NCI-H345 (cell line): Measurements from ENCODE around the gene EDEM1.

Source experiments
- DNase-seq: peaks from one replicate; lab custom pipeline; 2025; lab: John Stamatoyannopoulos, UW

EDEM1 gene

DNA sequence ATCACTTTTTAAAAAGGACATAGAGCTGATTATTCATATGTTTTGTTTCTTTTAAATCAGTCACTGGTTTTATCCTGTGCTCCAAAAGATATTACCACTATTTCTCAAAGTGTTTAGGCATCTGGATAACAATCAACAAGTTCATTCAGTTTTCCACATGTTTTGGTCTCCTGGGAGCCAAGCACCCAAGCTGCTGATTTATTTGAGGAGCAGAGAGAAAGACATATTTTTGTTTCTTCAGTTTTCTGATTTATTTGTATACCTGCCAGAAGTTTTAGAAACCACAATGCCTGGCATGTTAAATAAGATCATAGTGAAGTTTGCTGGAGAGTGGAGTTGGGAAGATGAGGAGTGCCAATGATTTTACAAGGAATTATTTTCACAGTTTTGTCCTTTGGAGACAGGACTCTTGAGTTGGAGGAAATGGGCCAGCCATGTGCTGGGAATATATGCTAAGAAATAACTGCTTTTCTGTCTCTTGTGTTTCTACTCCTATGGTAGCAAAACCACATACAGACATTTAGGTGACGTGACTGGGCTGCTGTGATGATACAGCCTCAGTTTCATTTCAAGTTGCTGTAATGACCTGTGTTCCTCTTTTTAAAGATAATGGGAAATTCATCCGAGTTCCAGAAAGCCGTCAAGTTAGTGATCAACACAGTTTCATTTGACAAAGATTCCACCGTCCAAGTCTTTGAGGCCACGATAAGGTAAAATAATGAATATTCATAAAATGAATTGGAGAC, 11.7 kb downstream of the EDEM1 start:
- DNase-seq = no peak

DNA sequence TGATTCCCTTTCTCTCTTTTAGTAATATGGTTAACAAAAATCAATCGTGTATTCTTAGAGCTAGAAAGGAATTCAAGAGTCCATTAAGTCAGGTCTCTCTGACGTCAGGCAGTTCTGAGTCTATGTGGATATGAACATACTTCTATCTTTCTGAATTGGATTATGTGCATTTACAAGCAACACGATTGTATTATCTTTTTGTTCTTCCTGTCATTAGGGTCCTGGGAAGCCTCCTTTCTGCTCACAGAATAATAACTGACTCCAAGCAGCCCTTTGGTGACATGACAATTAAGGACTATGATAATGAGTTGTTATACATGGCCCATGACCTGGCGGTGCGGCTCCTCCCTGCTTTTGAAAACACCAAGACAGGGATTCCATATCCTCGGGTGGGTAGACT, 14.0 kb downstream of the EDEM1 start:
- DNase-seq = no peak

DNA sequence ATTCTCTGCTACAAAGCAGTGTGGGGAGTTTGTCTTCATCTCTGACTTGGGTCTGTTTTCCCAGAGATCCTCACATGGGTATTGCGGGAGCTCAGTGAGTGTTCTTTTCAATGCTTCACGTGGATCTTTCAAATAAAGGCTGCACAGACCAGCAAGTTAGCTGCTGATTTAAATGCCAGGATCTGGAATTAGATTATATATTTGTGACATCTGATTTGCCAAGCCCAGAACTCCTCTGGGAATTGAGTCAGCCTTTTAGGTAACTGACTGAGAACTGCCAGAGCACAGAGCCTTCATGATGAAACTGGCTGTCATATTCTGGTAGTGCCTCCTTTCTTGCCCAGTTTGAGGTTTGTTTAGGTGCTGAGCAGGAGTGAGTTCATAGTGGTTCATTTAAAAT, 14.7 kb downstream of the EDEM1 start:
- DNase-seq = no peak

DNA sequence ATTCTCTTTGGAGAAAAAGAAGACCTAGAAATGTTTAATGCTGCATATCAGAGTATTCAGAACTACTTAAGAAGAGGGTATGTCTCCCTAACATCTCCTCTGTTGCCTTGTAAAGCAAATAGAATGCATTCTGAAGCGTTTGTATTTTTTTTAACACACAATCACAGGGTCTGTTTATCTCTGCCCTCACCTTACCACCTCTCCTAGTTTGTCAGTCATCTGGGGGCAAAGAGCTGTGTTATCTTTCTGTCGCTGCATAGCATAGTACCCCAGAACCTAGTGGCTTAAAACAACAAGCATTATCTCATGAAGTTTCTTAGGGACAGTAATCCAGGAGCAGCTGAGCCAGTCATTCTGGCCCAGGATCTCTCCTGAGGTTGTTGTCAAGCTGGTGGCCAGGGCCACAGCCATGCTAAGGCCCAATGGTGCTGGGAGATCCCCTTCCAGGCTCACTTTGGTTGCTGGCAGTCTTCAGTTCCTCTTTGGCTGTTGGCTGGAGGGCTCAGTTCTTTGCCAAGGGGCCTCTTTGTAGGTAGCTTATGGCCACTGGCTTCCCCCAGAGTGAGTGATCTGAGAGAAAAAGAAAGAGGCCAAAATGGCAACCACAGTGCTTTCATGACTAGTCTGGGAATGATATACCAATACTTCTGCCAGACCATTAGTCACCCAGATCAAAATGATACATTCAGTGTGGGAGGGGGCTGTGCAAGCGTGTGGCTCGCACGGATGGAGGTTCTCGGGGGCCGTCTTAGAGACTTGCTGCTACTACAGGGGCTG, 17.8 kb downstream of the EDEM1 start:
- no peak for DNase-seq

DNA sequence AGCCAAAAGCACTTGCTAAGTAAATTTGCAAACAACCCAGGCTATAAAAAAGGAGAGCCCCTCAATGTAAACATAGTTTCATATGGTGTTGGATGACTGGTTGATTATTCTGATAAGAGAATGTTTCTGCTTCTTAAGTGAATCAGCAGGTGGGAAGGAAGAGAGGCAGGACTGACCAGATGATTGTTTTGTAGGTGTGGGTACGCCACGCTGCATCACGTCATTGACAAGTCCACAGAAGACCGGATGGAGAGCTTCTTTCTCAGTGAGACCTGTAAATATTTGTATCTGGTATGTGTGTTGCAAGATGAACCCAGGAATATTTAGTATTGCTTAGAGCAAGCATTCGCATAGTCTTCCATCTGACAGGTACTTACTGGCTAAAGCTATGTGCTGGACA, 23.4 kb downstream of the EDEM1 start:
- DNase-seq = no peak

DNA sequence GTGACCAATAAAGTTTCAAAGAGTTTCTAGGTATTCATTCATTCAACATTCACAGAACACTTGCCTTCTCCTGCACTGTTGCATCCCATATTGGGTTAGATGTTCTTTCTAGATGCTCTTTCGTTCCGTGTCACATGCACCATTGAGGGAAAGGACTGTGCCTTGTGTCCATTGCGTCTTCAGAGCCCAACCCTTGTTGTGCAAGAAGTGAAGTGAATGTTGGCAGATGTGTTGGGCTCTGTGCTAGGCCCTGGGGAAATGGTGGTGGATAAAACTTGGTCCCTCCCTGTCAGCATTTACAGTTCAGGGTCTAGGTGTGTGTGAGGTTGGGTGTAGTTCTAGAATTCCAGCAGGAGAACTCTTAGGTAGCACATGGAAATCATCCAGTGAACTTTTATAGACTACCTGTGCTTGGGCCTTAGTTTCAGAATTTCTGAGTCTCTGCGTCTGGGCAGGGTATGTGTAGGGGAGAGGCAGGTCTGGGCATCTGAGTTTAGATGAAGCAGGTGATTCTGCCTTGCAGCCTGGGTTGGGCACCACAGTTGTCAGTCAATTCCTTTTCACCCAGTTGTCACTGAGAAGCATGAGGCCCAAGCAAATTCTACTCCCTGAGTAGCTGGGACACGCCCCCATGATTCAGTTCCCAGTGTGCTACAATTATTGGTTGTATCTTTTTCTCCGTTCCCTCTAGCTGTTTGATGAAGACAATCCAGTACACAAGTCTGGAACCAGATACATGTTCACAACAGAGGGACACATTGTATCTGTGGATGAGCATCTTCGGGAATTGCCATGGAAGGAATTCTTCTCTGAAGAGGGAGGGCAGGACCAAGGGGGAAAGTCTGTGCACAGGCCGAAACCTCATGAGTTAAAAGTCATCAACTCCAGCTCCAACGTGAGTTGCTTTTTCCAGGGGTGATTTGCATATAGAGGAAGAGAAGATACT, 25.4 kb downstream of the EDEM1 start:
- no peak for DNase-seq

DNA sequence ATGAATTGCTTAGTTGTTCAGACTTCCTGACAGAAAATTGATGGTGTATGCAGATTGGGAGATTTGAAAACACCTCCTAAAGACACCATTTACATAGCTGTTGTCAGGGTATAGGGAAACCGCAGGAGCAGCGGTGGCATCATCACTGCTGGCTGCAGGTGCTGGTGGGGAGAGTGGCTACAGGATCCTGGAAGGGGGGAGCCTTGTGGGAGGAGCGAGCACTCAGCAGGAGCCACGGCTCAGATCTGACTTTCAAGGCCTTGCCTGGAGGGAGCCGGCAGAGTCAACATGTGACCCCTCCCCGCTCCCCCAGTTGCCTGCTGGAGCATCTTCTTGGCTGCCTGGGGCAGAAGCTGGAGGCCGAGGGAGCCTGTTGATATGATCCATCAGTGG, 26.1 kb downstream of the EDEM1 start:
- no peak for DNase-seq

DNA sequence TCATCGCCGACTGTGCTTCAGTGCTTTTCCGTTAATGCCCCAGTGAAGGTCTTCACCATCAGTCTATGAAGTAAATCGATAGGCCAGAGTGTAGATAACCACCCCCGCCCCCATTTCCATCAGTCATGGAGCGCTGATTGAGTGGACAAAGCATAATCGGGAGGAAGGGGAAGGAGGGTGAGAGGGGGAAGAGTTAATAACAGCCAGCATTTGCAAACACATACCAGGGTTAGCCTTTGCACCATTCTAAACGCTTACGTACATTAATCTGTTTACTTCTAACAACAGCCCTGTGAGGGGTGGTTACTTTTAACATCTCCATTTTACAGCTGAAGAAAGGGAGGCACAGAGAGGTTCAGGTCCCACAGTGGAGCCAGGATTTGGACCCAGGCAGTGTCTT, 26.8 kb downstream of the EDEM1 start:
- DNase-seq = no peak

DNA sequence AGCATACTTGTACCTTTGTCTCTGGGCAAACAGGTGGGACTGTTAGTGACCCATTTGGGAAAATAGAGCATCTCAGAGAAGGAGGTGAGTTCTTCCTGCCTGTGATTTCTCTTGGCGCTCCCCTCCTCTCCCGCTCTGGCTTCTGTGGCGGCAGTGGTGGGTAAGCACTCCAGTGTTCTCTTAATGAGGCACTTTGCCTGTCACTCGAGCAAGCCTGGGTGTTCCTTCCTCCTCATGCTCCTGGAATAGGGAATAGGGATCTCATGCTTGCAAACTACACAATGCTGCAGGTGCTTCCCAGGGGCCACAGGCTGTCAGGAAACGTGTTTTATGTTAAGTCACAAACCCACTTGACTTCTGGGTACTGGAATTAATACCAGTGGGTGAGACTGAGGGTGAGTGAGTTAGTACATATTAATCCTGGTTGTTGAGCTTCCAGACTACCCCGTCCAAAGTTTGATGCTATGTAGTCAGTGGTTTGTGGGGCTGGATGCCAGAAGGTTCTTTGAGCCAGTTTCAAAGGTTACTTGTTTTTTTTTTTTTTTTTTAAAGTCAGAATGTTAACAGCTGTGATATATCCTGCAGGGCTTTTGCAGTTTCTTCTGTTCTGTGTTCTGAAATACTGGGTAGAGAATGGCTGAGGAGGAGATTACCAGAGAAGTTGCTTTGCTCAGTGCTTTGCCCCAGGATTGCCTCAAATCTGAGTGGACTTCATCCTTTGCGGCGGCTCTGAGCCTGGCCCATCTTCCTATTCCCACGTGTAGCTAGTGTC, 30.5 kb downstream of the EDEM1 start:
- DNase-seq = no peak

DNA sequence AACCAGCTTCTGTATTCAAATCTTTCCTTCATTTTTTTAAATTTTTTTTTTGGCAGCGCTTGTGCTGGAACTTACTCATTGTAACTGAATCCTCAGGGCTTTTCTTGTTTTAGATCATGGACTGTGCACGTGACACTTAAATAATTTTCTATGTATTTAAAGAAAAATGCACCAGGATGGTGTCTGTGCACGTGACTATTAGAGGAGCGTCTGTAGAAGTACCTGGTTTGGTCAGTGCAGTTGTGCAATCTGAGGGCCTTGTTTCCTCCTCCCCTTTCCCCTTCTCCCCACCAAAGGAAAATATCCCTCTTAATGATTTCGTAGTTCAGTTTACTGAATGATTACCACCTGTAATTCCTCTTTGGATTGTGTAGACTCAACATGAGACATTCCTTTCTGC, 31.3 kb downstream of the EDEM1 start:
- DNase-seq = no peak

DNA sequence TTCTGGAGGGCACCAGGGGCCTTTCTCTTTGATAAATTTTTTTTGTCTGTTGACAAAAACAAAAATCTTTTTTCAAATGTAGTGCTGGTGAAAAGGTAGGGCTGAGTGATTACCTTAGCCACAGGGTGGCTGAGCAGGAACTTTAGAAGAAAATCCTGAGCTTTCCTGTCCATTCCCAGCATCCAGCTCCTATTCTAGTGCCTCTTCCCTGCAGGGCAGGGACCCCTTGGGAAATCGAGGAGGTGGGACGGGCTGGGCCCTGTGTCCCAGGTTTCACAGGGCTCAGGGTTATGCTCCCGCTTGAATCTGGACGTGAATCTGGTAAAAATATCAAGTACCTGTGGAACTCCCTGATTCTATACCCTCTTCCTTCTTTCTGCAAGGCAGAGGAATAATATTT, 31.7 kb downstream of the EDEM1 start:
- no peak for DNase-seq

DNA sequence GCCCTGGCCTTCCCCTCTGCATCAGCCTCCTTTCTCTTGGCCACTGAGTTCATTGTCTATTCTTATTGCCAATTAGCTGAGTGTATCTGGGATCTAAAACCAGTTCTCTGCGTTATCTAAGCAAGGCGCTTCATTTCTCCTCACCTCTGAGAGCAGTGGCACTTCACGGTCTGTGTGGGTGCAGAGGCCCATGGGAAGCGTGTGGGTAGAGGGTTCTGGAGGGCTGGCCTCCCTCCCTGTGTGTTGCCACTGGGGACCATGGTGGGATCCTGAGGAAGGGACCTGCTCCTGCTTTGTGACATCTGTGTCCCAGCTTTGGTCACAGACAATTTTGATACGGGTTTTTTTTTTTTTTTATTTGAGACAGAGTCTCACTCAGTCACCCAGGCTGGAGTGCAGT, 32.7 kb downstream of the EDEM1 start:
- DNase-seq = no peak

DNA sequence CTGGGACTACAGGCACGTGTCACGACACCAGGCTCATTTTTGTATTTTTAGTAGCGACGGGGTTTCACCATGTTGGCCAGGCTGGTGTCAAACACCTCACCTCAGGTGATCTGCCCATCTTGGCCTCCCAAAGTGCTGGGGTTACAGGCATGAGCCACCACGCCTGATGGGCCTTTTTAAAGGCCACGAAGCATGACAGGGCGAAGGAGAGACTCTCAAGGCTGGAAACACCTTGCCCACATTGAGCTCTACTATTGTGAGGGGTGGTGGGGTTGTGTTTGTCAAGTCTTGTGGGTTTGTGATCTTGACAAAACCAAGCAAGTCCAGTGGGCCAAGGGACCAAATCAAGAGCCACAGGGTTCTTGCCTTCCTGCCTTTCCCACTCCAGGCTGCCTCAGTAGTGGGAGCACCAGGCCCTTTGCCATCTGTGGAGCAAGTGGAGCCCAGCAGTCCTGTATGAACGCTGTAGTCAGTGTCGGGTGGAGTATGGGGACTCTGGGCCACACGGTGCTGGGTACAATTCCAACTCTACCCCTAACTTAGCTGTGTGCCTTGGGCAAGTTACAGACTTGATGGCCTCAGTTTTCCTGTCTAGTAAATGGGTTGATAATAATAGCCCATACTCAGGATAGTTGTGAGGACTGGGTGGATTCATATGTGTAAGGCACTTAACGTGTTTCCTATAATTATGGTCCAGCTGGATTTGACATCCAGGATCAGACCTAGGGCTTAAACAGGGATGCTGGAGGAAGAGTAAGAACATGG, 33.3 kb downstream of the EDEM1 start:
- no peak for DNase-seq

DNA sequence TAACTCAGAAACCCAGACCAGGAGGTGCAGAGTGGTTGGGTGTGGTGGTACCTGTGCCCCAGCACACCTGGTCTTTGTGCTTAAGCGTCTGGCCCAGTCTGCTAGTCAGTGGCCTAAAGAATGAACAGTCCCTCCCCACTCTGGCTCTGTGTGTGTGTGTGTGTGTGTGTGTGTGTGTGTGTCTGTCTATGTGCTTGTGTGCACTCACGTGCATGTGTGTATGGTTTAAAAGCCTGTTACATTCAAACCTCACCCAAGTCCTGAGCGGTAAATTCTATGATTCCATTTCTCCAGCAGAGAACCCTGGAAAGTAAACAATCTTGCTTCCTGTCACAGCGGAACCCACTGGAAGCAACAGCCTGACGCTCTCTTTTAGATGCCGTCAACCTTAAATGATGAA, 34.2 kb downstream of the EDEM1 start:
- DNase-seq = no peak

DNA sequence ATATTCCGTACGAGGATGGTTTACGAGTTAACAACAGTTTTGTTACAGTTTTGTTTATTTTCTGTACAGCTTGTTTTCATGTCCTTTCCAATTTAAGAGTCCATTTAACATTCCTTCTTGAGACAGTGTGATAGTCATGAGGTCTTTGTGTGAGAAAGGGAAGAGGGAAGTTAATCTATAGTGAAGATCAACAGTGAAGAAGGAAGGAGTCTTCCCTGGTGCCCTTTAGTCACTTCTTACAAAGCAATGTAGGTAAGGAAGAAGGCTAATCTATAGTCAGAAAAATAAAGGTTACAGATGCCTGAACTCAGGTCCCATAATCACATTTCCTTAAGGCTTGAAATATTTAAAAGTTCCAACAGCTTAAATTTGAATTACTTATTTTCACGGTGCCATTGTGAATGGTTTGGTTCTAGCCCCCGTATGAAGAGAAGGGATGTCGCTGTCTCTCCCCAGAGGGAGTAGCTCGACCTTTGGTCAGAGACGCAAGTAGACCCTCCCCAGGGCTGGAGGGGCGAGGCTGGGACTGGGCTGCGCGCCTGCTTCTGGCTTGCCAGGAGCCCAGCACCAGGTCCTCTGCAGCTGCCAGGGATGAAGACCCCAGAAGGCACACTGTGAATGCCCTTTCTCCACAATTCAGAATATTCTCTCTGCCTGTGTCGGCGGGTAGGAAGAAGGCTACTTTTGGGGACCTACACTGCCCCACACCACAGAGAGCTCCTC, 34.9 kb downstream of the EDEM1 start:
- DNase-seq = no peak

DNA sequence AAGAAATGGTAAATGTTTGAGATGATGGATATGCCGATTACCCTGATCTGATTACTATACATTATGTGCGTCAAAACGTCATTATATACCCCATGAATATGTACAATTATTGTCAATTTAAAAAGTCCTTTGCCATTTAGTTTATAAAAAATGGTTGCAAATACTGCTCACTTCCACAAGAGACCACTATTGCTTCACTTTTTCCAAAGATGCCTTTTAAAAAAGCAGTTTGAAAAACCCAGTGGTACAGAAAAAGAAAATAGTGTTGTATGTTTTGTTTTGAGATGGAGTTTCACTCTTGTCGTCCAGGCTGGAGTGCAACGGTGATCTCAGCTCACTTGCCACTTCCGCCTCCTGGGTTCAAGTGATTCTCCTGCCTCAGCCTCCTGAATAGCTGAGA, 39.3 kb downstream of the EDEM1 start:
- DNase-seq = no peak

DNA sequence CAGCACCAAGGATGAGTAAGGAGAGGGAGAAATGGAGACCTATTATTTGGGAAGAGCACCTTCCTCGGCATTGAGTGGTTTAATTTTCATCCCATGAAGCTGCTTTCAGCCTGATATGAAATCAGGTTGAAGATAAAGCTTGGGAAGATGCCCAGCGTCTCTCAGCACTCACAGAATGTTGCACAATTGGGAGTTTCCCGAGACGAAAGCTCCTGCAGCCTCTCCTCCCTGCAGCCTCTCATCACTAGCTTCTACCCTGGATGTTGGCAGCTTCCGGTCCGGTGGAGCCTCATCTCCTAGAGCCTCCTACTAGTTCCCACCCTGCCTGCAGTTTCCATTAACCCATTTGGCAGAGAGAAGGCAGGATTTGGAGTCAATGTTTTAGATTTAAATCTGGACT, 40.3 kb downstream of the EDEM1 start:
- no peak for DNase-seq

DNA sequence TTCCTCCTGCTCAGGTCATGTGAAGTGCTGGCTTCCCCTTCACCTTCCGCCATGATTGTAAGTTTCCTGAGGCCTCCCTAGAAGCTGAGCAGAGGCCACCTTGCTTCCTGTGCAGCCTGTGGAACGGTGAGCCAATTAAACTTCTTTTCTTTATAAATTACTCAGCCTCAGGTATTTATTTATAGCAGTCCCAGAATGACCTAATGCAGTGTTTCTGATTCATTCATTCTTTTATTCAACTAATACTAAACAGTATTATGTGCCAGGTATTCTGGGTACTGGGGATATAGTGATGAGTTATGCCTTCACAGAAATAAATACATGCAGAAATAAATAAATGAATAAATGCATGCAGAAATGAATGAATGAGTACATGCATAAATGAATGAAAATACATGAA, 41.9 kb downstream of the EDEM1 start:
- no peak for DNase-seq

DNA sequence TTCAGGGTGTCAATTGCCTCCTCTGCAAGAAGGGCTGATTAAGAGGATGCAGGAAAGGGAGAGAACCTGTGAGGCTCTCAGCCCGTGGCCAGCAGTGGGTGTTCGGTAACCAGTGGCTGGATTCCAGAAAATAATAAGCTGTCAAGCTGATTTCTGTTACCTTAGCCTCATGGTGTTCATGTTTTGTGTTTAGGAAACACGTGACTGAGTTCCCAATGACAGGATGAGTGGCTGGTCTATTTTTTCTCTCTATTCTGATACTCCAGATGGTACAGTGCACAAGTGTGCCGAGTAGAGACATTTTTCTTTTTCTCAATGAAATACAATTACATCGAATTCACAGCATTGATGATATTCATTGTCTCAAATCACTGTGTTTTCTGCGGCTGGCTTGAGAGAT, 43.6 kb downstream of the EDEM1 start:
- DNase-seq = peak; percentile 44

DNA sequence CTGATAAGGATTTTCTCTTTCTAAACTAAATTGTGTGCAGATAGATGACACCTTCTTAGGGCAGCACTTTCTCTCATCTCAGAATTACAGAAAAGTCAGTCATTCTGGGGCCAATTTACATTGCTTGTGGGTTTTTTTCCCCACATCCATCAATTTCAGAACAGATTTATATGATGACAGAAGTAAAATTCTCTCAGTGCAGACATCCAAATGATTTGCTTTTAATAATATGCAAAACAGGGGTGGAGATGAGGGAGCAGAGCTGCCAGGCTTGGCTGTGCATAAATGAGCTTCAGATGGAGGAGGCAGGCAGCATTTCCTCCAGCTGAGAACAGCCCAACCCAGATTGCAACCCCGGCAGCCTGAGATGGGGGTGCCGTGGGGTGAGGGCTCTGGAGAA, 44.0 kb downstream of the EDEM1 start:
- DNase-seq = no peak
